NCI-H146 (cell line): ENCODE measurements around the gene SMG1.
"Not testable (repeated sequence)": the region's sequence is repeated elsewhere in the genome, so short reads cannot be mapped to it uniquely, and the experiment has no call there.

ENCODE experiments used
- DNase-seq: peaks from one replicate; lab custom pipeline; 2025; lab: John Stamatoyannopoulos, UW

The SMG1 gene

DNA sequence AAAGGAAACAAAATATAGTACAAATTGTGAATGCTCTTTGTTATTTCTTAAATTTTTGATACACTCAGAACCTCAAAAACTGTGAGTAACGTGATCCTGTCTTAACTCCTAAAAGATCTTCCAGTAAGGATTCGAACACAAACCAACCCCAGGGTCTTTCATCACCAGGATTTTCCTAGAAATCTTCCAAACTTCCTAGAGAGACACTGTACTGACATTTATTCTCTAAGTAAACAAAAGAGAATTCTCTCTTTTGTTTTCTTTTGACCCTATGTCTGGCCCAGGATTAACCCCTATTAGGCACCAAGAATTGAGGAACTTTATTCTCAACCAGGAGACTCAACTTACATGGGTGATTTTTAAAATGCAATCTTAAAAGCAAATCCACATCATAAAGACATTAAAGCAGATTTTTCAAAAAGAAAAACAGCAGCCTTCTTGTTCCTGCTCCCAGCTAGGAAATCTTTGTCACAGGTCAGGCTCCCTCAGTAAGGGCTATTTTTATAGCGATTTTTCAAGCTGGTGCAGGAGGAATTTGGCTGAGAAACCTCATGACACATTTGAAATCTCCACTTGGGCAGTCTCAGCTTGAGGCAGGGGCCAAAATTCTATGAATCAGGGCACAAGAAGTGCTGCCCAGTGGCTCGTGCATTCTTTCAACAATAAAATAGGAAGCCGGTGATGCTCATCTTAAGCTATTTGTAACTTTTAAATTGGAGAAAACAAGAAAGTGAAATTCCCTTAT is 6.2 kb upstream of the SMG1 start:
- DNase-seq, result no peak

DNA sequence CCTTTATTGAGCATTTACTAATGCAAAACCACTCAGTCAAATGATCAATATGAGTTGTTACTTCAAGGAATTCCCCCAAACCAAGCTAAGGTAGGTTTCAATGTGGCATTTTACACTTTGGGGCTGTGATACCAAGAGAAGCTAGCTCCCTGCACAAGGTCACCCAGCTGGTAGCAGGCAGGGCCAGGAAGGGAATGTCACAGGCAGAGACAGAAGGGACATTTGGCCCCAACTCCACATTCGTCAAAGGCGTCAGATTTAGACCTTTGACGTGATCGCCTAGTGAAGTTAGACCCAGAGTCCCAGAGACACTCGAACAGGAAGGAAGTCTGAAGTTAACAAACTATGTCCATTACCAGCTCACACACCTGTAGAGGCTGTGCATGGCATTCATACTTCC is 5.5 kb upstream of the SMG1 start:
- no peak for DNase-seq

DNA sequence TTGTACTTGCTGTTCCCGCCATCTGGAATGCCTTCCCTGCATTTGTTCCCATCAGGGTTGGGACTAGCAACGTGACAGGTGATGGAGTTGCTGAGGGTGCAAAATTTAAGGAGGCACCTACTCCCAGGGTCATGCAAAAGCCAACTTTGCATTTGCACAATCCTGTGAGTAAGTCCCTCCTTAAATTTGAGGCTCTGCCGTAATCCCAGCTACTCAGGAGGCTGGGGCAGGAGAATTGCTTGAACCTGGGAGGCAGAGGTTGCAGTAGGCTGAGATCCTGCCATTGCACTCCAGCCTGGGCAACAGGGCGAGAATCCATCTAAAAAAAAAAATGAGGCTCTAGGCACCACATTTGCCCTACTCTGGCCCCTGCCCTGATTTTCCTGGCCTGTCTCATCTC is 3.9 kb upstream of the SMG1 start:
- DNase-seq, result not testable (repeated sequence)

DNA sequence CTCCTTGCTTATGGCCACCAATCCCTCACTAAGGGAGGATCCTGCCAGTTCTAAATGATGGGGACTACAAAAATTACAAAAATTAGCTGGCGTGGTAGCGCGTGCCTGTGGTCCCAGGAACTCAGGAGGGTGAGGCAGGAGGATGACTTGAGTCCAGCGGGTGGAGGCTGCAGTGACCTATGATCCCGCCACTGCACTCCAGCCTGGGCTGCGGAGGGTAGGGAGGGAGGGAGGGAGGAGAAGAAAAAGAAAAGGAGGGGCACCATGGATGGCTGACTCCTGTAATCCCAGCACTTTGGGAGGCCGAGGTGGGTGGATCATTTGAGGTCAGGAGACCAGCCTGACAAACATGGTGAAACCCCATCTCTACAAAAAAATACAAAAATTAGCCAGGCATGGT is 1.9 kb upstream of the SMG1 start:
- not testable (repeated sequence) for DNase-seq

DNA sequence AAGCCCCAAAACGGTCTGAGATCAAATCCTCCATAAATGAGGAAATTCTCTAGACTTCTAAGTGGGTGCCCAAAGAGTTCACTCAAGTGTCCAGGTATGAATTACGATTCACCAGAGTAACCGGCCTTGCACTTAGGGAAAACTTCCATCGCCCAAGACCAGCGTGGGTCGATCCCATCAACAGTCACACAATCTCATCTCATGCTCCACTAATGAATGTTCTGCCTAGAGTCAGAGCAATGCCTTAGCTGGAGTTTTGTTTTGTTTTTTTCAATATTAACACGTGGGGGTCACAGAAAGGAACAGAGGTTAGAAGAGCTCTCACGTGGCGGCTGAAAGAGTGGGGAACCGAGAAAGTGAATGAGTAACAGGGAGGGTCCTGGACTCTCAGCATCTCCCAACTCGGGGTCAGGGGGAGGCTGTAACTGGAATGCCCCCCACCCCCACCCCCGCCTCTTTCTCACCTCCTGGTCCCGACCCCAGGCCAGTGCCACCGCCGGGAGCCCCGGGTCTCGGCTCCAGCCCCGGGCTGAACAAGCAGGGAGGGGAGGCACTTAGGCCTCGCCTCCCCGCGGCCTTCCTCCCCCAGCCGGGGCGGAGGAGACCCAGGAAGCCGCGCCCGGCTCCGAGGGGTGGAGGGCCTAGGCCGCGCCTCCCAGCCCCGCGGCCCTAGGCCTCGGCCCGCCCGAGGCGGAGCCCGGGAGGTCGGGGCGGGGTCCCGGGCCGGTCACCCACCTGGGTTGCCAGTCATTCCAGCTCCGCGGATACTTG is 808 bp downstream of the SMG1 start:
- peak; percentile 76 for DNase-seq

DNA sequence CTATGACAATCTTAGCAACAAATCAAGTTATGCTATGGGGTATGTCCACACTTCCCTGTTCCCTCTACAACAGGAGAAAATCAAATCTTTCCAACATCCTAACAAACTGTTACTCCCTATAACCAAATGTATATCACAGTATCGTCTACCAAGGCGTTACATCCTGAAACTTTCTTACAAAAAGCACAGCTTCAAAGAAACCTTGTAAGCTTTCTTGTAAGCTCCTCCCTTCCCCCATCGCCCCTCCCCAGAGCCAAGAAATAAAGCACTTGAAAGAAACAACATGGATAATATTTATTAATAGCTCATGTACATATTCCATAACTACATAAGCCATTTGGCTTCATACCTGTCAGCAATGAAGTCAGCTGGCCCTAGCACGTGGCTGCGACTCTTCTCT is 2.3 kb downstream of the SMG1 start:
- not testable (repeated sequence) for DNase-seq

DNA sequence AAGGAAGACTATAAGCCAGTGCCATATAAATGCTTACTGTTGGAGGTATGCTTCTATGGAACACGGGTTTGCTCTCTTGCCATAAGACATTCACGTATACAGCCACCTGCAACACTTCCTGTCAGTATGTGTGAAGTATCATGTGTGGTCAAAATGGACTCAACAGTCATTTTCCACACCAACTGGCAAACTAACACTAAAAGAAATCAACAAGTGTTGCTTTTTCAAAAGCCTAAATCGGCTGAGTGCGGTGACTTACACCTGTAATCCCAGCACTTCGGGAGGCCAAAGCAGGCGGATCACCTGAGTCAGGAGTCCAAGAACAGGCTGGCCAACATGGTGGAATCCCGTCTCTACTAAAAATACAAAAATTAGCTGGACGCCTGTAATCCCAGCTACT is 3.1 kb downstream of the SMG1 start:
- DNase-seq, result not testable (repeated sequence)

DNA sequence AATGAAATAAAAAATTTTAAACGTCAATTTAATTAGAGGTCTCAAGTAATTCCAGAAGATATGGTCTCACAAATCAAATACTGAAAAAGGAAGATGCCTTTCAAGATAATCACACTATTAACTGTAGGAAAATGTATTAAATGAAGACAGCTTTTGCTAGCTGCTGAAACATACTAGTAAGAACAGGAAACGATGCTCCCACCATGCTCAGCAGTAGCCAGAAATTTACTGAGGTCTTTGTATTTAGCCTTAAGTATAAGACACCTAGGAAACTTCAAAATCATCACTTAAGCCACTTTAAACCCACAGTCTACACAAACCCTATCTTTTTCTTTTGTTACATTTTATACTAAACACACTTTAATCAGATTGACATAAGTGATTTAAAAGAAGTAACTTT is 16.6 kb downstream of the SMG1 start:
- not testable (repeated sequence) for DNase-seq

DNA sequence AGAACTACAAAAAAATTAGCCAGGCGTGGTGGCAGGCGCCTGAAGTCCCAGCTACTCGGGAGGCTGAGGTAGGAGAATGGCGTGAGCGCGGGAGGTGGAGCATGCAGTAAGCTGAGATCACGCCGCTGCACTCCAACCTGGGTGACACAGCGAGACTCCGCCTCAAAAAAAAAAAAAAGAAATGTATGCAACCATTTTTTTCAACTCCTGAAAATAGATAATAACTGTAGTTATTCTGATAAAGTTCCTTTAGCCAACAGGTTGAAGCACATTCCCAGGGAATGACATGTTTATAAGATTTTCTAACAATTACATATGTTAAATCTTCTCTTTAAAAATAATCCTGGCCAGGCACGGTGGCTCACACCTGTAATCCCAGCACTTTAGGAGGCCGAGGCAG is 17.5 kb downstream of the SMG1 start:
- not testable (repeated sequence) for DNase-seq

DNA sequence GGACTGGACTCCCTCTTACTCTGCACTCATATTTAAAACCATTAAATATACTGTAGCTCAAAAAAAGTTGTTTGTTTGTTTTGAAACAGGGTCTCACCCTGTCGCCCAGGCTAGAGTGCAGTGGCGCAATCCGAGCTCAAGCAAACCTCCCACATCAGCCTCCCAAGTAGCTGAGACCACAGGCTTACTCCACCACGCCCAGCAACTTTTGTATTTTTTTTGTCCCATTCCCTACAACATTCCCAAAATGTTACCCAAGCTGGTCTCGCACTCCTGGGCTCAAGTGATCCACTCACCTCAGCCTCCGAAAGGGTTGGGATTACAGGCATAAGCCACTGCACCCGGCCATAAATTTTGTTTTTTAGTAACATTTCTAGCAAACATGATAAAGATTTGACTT is 23.4 kb downstream of the SMG1 start:
- DNase-seq, result not testable (repeated sequence)

DNA sequence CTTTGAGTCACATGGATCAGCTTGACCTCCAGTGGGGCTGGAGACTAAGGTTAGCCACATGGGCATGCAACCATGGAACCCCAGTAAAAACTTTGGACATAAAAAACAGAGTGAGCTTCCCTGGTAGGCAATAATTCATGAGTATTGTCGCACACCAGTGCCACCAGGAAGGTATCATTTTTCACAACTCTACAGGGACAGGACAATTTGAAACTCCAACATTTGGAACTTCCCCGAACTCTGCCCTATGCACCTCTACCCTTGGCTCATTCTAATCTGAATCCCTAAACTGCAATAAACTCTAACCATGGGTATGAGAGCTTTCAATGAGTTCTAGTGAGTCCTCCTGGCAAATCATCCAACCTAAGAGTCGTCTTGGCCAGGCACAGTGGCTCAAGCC is 24.2 kb downstream of the SMG1 start:
- not testable (repeated sequence) for DNase-seq

DNA sequence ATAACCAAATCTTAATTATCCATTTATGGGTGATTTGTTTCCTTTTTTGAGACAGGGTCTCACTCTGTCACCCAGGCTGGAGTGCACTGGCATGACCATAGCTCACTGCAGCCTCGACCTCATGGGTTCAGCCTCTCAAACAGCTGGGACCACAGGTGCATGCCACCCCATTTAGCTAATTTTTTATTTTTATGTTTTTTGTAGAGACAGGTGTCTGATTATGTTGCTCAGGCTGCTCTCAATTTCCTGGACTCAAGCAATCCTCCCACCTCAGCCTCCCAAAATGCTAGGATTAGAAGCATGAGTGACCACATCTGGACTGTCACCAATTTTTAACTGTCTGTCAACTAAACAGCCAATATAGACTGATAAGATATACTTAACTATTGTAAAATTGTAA is 25.0 kb downstream of the SMG1 start:
- DNase-seq, result not testable (repeated sequence)

DNA sequence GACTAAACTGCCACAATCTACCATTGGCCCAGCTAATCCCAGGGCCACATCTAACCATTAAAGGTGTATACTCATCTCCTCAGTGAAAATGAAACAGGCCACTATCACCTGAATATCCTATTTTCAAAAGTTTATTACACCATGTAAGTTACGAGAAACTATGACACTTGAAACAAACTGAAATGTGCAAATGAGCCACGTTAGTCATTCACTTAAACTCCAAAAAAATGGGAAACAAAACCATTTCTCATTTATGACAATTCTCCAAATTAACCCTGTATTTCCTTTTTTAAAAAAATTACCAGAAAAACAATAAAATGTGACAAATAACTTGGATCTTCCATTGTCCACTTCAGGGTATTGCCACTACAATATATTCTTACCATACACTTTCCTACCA is 41.8 kb downstream of the SMG1 start:
- DNase-seq, result not testable (repeated sequence)

DNA sequence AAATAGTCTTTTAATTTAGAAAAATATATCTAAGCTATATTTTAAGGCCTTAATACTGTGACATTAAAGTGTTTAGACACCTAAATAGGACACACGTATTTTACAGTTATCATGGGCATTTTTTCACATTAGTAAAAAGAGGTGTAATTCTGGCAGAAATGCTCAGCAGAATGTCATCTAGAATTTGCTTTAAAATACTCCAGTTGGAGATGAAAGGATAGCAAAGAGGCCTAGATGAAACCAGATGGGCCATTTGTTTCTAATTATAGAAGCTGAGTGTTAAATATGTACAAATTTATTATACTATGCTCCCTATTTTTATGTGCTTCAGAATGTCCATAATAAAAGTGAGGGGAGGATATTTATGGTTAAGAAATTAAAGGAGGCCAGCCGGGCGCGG is 48.5 kb downstream of the SMG1 start:
- not testable (repeated sequence) for DNase-seq

DNA sequence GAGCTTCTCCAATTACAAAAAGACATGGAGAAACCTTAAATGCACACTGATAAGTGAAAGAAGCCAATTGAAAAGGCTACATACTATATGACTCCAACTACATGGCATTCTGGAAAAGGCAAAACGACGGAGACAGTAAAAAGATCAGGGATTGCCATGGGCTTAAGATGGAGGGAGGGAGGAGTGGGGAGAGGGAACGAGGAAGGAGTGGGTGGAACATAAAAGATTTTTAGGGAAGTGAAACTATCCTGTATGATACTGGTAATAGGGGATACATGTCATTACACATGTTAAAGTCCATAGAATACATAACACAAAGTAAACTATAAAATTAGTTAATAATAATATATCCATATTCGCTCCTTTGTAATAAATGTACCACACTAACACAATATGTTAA is 48.9 kb downstream of the SMG1 start:
- DNase-seq, result not testable (repeated sequence)

DNA sequence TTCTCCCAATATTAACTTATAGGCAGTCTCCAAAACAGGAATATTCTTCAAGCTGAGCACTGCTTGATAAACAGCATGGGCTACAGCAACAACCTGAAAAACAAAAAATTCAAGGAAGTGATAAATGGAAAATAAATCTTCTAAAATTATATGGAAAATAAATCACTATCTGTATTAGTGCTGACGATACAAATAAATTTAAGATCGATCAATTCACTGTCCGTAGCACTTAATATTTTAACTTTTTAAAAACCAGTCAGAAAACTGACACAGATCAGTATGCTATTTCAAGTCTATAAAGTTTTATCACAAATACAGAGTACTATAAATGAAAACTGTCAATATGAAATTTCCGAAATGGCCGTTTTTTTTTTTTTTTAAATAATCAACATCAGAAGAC is 49.9 kb downstream of the SMG1 start:
- not testable (repeated sequence) for DNase-seq

DNA sequence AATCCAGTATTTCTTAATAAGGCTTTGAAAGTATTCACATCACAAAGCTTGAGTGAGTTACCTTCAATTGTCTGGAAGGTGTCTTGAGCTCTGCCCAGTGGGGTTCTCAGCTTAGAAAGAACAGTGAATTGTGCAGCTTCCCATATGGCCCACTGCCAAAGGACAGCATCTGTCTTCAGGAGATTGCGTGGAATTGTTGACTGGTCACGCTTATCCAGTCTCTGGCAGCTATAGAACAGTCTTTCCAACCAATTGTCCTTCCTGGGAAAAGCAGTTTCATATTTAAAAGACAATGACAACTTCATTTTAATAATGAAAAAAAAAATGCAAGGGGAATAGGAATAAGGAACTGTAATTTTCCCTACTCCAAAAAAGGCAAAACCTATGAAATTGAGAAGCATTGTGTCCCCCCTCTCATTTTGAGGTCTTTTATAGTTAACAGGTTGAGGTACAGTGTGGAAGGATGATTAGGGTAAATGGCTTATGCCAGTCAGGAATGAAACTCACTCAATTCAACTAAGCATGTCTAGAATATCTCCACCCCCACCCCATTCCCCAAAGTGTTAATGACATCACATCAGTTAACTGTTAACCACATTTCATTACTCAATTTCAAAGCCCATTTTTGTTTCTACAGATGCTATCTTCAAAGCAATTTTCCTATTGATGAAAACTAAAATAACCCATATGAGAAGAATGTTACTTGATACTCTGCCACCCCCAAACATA is 57.0 kb downstream of the SMG1 start:
- not testable (repeated sequence) for DNase-seq

DNA sequence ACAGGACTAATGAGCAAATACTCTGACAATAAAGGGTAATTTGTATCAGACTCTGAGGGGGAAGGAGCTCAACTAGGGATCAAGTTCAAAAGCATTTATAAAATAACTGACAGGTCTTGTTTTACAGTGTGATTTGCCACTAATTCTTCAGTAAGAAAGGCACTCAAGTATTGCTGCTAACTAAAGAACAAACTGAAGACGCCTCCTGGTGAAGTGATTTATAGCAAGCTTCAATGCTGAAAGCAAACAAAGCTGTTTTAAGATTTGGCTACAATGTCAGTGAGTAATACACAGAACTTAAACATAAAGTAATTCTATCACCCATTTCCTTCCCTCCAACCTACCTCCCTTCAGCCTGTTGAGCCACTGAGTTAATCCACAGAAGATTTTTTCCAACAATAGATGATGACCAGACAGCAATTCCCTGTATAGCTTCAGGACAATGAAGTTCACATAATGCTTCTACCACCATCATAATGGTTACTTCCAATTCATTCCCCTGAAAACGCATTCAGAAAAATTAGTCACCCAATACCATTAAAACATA is 59.9 kb downstream of the SMG1 start:
- DNase-seq, result not testable (repeated sequence)

DNA sequence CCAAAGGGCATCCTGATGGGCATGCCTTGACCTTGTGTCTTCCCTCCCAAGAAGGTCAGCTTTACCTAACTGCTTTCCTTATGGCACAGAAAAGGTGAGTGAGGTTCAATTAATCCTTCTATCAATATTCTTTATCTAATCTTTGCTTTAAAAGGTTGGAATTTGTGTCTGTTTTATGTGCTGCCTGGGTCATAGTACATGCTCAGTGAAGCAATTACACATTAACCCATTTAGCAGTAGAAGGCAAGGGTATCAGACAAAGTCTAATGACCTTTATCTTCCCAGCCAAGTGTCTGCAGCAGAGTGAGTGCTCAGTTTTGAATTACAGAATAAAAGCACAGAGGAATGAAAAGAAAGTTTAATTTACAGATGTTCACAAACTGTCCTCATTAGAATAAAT is 63.3 kb downstream of the SMG1 start:
- DNase-seq, result not testable (repeated sequence)

DNA sequence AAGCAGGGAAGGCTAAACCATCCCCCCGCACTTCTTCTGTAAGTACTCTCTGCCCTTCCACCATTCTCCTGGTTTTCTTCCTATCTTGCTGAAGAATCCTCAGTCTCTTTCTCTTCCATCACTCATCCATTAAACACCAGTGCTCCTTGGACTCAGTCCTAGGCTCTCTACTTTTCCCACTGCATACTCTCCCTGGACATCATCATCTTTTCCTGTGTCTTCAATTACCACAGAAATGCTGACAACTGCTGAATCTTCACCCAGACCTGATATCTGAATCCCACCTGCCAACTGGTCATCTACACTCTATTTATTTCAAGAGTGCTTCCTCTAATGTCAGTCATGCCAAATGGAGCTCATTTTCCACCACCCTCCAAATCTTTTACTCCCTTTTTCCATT is 71.0 kb downstream of the SMG1 start:
- no peak for DNase-seq

DNA sequence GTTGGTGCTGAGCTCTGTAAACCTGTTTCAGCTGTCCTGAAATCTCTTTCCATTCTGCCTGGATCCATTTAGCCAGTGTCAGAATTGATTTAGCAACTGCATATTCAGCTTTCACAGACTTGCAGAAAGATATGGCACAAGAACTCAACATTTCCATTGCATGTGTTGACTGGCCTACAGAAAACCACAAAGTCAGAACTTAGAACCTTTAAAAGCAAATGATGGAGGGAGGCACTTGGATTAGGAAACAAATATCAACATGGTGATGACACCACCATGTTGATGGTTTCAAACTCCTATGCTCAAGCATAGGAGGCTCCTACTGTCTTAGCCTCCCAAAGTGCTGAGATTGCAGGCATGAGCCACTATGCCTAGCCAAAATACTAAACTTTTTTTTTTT is 72.5 kb downstream of the SMG1 start:
- DNase-seq, result no peak

DNA sequence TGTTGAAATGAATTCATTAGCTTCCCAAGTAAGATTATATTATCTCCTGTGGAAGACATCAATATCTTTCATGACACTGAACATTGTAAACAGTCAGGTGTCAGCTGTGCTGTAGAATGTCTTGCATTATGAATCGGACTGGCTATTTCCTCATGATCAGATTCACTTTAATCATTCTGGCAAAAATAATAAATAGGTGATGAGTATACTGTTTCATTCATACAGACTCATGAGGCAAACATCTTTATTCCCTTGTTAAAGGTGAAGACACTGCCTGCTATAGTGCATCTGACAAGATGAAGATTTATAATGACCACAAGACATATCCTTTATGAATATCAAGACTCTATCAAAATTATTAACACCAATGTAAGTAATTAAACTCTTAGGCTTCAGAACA is 73.6 kb downstream of the SMG1 start:
- DNase-seq, result no peak

DNA sequence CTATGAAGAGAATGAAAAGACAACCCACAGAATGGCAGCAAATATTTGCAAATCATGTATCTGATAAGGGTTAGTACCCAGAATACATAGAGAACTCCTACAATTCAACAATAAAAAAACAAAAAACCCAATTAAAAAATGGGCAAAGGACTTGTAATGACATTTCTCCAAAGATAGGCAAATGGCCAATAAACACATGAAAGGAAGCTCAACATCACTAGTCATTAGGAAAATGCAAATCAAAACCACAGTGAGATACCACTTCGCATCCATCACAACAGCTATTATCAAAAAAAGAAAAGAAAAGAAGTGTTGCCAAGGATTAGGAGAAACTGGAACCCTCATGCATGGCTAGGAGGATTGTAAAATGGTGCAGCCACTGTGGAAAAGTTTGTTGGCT is 79.8 kb downstream of the SMG1 start:
- DNase-seq, result no peak
